Measurements from ENCODE around the gene TGM1. TPM values are rescaled to one million over a fixed set of nuclear protein-coding genes. Genes with fewer than 3 reads are reported as not detected.

The TGM1 gene
- polyA plus RNA-seq, 1 of the 3 experiments (the other 2 are of a cell fraction) = 2.7 TPM

- no peak for TF ChIP-seq USF2 (IDR thresholded peaks at IDR 0.05; ENCODE audit: borderline replicate concordance, low read depth, low read length)
- TF ChIP-seq JUND (IDR thresholded peaks at IDR 0.05) = no peak
- TF ChIP-seq FOSL2 (IDR thresholded peaks at IDR 0.05; ENCODE audit: borderline replicate concordance, low read depth) = no peak
- TF ChIP-seq CTCF (IDR thresholded peaks at IDR 0.05) = no peak
- no peak for TF ChIP-seq GATA2 (CRISPR knock-in tag; IDR thresholded peaks at IDR 0.05)
- no peak; the same call in 1 of the 2 replicates for TF ChIP-seq SIN3A (IDR thresholded peaks at IDR 0.05; ENCODE audit: borderline replicate concordance, low read depth, low read length)
- no peak for TF ChIP-seq MEF2A (IDR thresholded peaks at IDR 0.05; ENCODE audit: borderline replicate concordance, low read depth)
- TF ChIP-seq TCF12 (IDR thresholded peaks at IDR 0.05) = no peak
- TF ChIP-seq RXRA (IDR thresholded peaks at IDR 0.05; ENCODE audit: borderline replicate concordance, low read depth) = no peak
- TF ChIP-seq, protein P1, sequence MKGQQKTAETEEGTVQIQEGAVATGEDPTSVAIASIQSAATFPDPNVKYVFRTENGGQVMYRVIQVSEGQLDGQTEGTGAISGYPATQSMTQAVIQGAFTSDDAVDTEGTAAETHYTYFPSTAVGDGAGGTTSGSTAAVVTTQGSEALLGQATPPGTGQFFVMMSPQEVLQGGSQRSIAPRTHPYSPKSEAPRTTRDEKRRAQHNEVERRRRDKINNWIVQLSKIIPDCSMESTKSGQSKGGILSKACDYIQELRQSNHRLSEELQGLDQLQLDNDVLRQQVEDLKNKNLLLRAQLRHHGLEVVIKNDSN (IDR thresholded peaks at IDR 0.05; ENCODE audit: borderline replicate concordance, low read depth) = no peak
- TF ChIP-seq RFX5 (IDR thresholded peaks at IDR 0.05; ENCODE audit: low read length) = no peak
- peak; percentile 40; the same call in 1 of the 2 replicates for TF ChIP-seq TAF1 (IDR thresholded peaks at IDR 0.05; ENCODE audit: borderline replicate concordance, low read depth, low read length)
- no peak for TF ChIP-seq ZBTB33 (IDR thresholded peaks at IDR 0.05; ENCODE audit: borderline replicate concordance, low read depth)
- no peak for TF ChIP-seq NFIC (IDR thresholded peaks at IDR 0.05; ENCODE audit: borderline replicate concordance)
- peak; percentile 59 for TF ChIP-seq POLR2AphosphoS5 (IDR thresholded peaks at IDR 0.05; ENCODE audit: low read depth, low read length)
- TF ChIP-seq IRF3 (IDR thresholded peaks at IDR 0.05; ENCODE audit: low read depth, low read length) = no peak
- peak; percentile 40; the same call in 1 of the 2 replicates for TF ChIP-seq MXI1 (IDR thresholded peaks at IDR 0.05; ENCODE audit: low read depth, low read length)
- TF ChIP-seq MAX (IDR thresholded peaks at IDR 0.05; ENCODE audit: low read depth) = 0 out of 2 replicates have a peak, but pooled peaks have one; percentile 14
- no peak for TF ChIP-seq EP300 (IDR thresholded peaks at IDR 0.05; ENCODE audit: borderline replicate concordance in 1 of 2, low read depth in 1 of 2, low read length in 1 of 2)
- no peak for TF ChIP-seq TEAD4 (IDR thresholded peaks at IDR 0.05; ENCODE audit: borderline replicate concordance, insufficient read depth)
- TF ChIP-seq ELF1 (IDR thresholded peaks at IDR 0.05) = peak; percentile 67; the same call in 1 of the 2 replicates
Measured at GRCh38 chr14:24232121-24232644, 30.8 kb downstream of the TGM1 start, which contains the start of gene NEDD8 (continued).

Data from SK-N-SH (cell line).